Left lung (tissue), 10 donors: ENCODE data around the gene MAGI1. TPM values are rescaled to one million over a fixed set of nuclear protein-coding genes. Genes with fewer than 3 reads are reported as not detected.

Source experiments
- ATAC-seq: fragments of 200-7000 bp; cut with Tn5 transposase; one replicate; pipeline ENCODE4 v1.9.1; 2020; ENCODE audit warnings: moderate library complexity
- DNase-seq, 4 donors: peaks; one replicate each; pipeline ENCODE4 v3.0.0-alpha.2; 2013 to 2020
- H3K27ac ChIP-seq, 2 donors: fragments of 200-600 bp; sonication (generic) in 1 of 2; one replicate each; pipeline versions ENCODE4 v1.5.0 to v1.8.0; 2020 to 2021
- H3K27me3 ChIP-seq, 2 donors: fragments of 200-600 bp; sonication (generic) in 1 of 2; one replicate each; pipeline versions ENCODE4 v1.5.0 to v1.8.0; 2020 to 2021
- H3K36me3 ChIP-seq, 2 donors: fragments of 200-600 bp; sonication (generic) in 1 of 2; one replicate each; pipeline versions ENCODE4 v1.5.0 to v1.8.0; 2020 to 2021
- H3K4me1 ChIP-seq, 2 donors: fragments of 200-600 bp; one replicate each; pipeline ENCODE4 v1.8.0; 2021
- H3K4me3 ChIP-seq, 2 donors: fragments of 200-600 bp; sonication (generic) in 1 of 2; one replicate each; pipeline versions ENCODE4 v1.5.0 to v1.8.0; 2020 to 2021; ENCODE audit warnings: mild to moderate bottlenecking in 1 of 2
- H3K9me3 ChIP-seq, 2 donors: fragments of 200-600 bp; sonication (generic) in 1 of 2; one replicate each; pipeline versions ENCODE4 v1.5.0 to v1.8.0; 2020 to 2021
- intact Hi-C, 2 donors: fragments of 100-400 bp; cut with DNase I; formaldehyde crosslinking; loops; one replicate each; pipeline versions ENCODE4 v1.11.2 to v1.14.2; 2022
- polyA plus RNA-seq, 6 donors: library from polyadenylated mRNA; unstranded; fragments of 120-200 nt; gene quantifications; one replicate each; pipeline ENCODE4 v1.2.1, GENCODE V29; 2013; ENCODE audit not compliant: insufficient read length in 6 of 6
- total RNA-seq, 2 donors: library from RNA; stranded (reverse); fragmentation: NEBNext Ultra II Directional; extraction: Animal tissue kit (Norgen Biotek cat#: 25700); gene quantifications; one replicate each; pipeline ENCODE4 v1.2.1, GENCODE V29; 2021
- TF ChIP-seq, protein P1 (sequence below), 2 donors: fragments of 200-600 bp; sonication (generic) in 1 of 2; IDR thresholded peaks; one replicate each; pipeline versions ENCODE4 v1.5.0 to v1.8.0; 2021; ENCODE audit warnings: antibody characterized with exemption in 2 of 2
- donor health status: DM: no; HTN: yes; CAD: no.
- donor health status: DM: no; HTN: no; CAD: no.

Gene MAGI1
- total and polyA plus RNA-seq, 8 donors = 25.4 to 32.0 (median 28.7) TPM

DNA sequence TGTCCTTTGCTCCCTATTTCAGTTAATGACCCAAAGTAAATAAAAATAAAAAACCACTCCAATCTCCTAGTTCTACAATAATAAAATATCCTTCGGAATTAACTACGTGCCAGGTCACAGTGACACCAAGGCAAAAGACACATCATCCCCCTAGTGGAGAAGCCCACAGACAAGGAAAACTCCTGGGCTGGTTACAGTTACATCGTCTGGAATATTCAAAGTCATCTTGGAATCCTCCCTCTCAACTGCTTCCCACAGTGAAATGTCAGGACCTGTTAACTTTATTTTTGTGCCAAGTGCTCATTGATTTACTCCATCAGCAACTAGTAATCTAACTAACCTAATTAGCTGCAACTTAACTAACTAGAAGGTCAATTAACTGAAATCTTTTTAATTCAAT, 349.3 kb downstream of the MAGI1 start:
- Histone ChIP-seq H3K27me3 (no peaks in the 10 kb centered on the region), H3K36me3 (no peaks in the 10 kb centered on the region), H3K27ac (no peak overlapping the region), H3K4me3 (no peak overlapping the region), H3K4me1 (peaks cover 0 to 4% of the 10 kb centered on the region in 2 donors), H3K9me3 (no peaks in the 10 kb centered on the region)
- intact Hi-C loops = no loop called here
- ATAC-seq = no peak
- TF ChIP-seq, protein P1, sequence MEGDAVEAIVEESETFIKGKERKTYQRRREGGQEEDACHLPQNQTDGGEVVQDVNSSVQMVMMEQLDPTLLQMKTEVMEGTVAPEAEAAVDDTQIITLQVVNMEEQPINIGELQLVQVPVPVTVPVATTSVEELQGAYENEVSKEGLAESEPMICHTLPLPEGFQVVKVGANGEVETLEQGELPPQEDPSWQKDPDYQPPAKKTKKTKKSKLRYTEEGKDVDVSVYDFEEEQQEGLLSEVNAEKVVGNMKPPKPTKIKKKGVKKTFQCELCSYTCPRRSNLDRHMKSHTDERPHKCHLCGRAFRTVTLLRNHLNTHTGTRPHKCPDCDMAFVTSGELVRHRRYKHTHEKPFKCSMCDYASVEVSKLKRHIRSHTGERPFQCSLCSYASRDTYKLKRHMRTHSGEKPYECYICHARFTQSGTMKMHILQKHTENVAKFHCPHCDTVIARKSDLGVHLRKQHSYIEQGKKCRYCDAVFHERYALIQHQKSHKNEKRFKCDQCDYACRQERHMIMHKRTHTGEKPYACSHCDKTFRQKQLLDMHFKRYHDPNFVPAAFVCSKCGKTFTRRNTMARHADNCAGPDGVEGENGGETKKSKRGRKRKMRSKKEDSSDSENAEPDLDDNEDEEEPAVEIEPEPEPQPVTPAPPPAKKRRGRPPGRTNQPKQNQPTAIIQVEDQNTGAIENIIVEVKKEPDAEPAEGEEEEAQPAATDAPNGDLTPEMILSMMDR (IDR thresholded peaks at IDR 0.05) = no peak
- no peak for DNase-seq

DNA sequence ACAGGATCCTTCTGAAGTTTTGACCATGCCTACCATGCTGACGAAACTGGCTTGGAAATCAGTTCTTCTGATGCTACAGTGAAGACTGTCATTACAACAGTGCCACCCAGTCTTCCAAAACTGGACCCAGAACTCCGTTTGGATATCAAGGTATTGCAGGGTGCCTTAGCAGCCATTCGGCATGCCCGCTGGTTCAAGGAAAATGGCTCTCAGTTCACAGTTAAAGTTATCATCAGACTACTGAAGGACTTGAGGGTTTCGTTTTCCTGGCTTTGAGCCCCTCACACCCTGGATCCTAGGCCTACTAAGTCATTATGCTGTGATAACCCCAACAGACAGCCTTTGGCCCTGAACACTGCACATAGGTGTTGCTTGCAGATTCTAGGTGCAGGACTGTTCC, 351.0 kb downstream of the MAGI1 start:
- no peaks in the 10 kb centered on the region for H3K36me3 ChIP-seq
- ATAC-seq = no peak
- H3K27me3 ChIP-seq = no peaks in the 10 kb centered on the region
- TF ChIP-seq, protein P1 (IDR thresholded peaks at IDR 0.05) = no peak
- no peaks in the 10 kb centered on the region for H3K9me3 ChIP-seq
- H3K4me1 ChIP-seq = peaks cover 0 to 4% of the 10 kb centered on the region in 2 donors
- H3K4me3 ChIP-seq = no peak overlapping the region
- intact Hi-C loops = no loop called here
- no peak overlapping the region for H3K27ac ChIP-seq
- no peak for DNase-seq

DNA sequence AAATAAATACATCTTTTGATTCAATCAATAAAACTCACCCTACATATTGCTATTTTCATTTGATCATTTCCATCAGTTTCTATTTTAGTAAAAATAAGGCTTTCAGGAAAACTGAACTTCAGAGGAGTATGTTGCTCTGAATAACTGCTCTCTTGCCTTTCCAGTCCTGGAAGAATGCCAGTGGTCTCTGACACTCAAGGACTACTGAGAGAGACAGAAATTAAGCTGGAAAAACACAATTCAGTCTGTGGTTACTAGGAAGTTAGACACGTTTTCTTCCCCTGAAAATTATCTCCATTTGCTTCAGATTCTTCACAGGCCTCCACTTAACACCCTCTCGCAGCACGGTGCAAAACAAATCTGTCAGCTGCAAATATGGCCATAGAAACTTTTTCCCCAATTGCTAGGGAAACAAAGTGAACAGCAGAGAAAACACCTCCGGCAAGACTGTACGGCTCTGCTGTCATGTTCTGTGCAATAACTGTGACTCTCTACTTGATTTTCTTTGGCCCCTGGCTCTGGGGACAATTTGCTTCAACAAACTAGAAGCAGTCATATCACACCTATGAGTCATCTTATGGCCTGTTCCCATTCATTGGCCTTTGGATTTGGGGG, 353.0 kb downstream of the MAGI1 start:
- TF ChIP-seq, protein P1 (IDR thresholded peaks at IDR 0.05) = no peak

DNA sequence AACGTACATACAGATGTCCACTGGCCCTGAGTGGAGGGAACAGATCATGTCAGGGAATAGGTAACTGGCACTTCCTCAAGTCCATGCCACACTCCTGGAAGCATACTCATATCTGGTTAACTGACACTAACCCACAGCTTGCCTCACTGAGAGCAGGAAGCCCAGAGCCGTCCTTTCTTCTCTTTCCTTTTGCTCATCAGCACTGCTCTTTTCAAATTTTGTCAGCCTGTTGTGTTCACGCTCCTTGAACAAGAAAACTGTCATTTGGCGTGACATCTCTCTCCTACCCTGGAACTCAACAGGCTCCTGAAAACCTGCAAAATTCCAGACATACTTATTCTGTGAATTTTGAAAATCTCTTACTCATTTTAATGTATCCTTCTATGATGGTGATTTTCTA, 360.2 kb downstream of the MAGI1 start:
- H3K27ac ChIP-seq = no peak overlapping the region
- no peaks in the 10 kb centered on the region for H3K4me1 ChIP-seq
- intact Hi-C loops = no loop called here
- TF ChIP-seq, protein P1 (IDR thresholded peaks at IDR 0.05) = no peak
- H3K27me3 ChIP-seq = no peaks in the 10 kb centered on the region
- no peaks in the 10 kb centered on the region for H3K36me3 ChIP-seq
- H3K9me3 ChIP-seq = no peaks in the 10 kb centered on the region
- no peak for DNase-seq
- no peak overlapping the region for H3K4me3 ChIP-seq
- no peak for ATAC-seq

More for the DNA sequence above, 353.0 kb downstream of the MAGI1 start:
- intact Hi-C loops = no loop called here
- no peaks in the 10 kb centered on the region for H3K36me3 ChIP-seq
- no peak overlapping the region for H3K4me3 ChIP-seq
- H3K9me3 ChIP-seq = no peaks in the 10 kb centered on the region
- H3K27me3 ChIP-seq = no peaks in the 10 kb centered on the region
- DNase-seq (peak in 2 of 4 donors; percentile 58 to 81), ATAC-seq (peak; percentile 55)
- H3K4me1 ChIP-seq = peaks cover 0 to 4% of the 10 kb centered on the region in 2 donors
- no peak overlapping the region for H3K27ac ChIP-seq

DNA sequence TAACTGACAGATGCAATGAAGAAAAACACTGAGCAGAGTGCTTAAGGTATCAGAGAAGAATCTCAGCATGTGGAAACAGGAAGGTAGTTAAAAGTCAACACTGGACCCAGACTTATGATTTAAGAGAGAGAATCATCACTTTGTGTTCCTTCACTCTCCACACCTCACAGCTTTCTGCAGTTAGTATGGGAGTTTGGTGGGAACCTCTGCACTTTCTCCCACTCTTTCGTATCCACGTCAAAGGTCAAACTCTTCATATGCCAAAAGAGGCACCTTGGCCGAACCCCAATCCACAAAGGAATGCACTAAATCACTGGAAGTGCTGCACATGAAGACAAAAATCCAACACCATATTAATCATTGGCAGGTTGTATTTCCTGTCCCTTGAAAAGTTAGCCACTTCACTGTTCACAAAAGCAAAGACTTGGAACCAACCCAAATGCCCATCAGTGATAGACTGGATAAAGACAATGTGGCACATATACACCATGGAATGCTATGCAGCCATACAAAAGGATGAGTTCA, 361.2 kb downstream of the MAGI1 start:
- Histone ChIP-seq H3K4me3 (no peak overlapping the region), H3K36me3 (no peaks in the 10 kb centered on the region), H3K27me3 (no peaks in the 10 kb centered on the region), H3K9me3 (no peaks in the 10 kb centered on the region), H3K27ac (no peak overlapping the region), H3K4me1 (no peaks in the 10 kb centered on the region)
- no peak for ATAC-seq
- no peak for DNase-seq
- TF ChIP-seq, protein P1 (IDR thresholded peaks at IDR 0.05) = no peak
- intact Hi-C loops = no loop called here
